Hematopoietic multipotent progenitor cell treated with erythropoietin and hydrocortisone succinate and interleukin-3 and kit ligand, for 4 days (in vitro differentiated cells): ENCODE results near the gene JPH3.
"Not testable (repeated sequence)": the region's sequence is repeated elsewhere in the genome, so short reads cannot be mapped to it uniquely, and the experiment has no call there.

Source experiments
- DNase-seq: peaks from one replicate; pipeline ENCODE4 v3.0.0-alpha.2; 2015

JPH3 gene

DNA sequence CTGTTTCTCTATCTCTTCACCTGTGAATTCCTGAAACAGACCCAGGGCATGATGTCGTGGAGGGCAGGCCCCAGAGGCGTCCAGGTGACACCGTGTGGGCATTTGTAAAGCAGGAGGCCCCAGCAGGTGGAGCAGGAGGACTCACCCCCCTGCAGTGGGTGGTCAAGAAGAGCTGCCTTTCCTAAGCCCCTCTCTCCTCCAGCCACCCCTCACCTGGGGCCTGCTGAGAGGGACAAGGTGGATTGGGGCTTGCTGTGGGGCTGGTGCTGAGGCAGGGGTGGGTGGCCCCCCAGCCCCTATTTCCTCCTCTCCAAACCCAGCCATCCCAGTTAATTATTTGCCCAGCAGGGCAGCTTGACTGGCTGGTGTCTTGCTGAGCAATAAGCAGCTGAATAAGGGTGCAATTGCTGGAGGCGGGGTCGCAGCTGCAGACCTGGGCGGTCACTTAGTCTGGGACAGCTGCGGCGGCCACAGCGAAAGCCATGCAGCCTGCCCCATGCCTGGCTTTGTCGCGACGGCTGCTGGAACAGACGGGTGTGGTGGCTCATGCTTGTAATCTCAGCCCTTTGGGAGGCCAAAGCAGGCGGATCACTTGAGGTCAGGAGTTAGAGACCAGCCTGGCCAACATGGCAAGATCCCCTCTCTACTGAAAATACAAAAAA lies 56.4 kb downstream of the JPH3 start:
- no peak for DNase-seq

- peak; percentile 95 for DNase-seq
Measured at GRCh38 chr16:87661561-87661960, 59.3 kb downstream of the JPH3 start.

GRCh38 chr16:87662254-87663204 lies 60.2 kb downstream of the JPH3 start:
- no peak for DNase-seq

GRCh38 chr16:87664792-87665191 lies 62.5 kb downstream of the JPH3 start:
- DNase-seq, result no peak

GRCh38 chr16:87665193-87665592 lies 62.9 kb downstream of the JPH3 start:
- DNase-seq, result no peak

DNA sequence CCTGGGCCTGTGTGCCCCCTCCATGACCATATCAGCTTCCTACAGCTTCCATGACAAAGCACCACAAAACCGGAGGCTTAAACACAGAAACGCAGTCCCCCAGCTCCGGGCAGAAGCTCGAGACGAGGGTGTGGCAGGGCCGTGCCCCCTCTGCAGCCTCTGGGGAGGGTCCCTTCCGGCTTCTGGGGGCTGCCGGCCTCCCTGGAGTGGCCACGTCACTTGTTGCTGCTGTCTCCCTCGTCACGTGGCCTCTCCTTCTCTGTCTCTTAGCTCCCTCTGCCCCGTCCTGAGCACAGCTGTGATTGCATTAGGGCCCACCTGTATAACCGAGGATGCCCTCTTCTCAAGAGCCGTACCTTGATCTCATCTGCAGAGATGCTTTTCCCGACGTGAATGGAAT lies 64.6 kb downstream of the JPH3 start:
- DNase-seq, result no peak

GRCh38 chr16:87667443-87667842 lies 65.1 kb downstream of the JPH3 start:
- no peak for DNase-seq

GRCh38 chr16:87667946-87668345 lies 65.6 kb downstream of the JPH3 start:
- DNase-seq, result no peak

- DNase-seq, result no peak
Measured at GRCh38 chr16:87669672-87670071, 67.4 kb downstream of the JPH3 start.

DNA sequence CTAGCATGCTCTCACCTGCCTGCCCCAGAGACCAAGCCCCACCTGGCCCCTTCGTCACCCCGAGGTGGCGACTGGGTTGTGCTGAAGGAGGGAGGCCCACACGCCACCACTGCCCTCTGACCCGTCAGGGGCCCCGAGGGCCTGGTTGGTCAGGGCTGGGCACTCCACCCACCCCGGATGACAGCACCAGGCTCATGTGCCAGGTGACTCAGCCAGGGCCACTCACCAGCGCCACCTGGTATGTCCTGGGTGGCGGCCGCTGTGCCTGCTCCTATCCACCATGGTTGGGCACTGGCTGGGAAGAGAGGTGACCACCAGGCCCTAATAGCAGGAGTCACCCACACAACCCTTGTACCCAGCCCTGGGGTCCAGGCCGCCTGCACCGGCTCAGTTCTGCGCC lies 68.9 kb downstream of the JPH3 start:
- DNase-seq, result no peak

GRCh38 chr16:87671715-87672270 lies 69.5 kb downstream of the JPH3 start:
- peak; percentile 18 for DNase-seq

DNA sequence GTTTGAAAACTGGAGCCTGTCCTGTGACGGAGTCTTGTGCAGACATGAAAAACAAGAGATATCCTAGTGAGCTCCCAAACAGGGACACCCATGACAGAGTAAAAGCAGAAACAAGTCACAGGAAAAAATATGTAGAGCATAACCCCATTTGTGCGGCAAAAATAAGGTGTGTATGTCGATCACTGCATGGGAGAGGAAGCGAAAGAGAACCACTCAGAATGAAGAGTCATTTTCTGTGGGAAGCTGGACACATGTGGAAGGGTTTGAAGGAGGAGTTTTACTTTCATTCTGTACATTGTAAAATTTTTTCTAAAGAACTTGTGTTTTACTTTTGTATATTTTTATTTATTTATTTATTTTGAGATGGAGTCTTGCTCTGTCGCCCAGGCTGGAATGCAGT lies 72.1 kb downstream of the JPH3 start:
- DNase-seq, result no peak

DNA sequence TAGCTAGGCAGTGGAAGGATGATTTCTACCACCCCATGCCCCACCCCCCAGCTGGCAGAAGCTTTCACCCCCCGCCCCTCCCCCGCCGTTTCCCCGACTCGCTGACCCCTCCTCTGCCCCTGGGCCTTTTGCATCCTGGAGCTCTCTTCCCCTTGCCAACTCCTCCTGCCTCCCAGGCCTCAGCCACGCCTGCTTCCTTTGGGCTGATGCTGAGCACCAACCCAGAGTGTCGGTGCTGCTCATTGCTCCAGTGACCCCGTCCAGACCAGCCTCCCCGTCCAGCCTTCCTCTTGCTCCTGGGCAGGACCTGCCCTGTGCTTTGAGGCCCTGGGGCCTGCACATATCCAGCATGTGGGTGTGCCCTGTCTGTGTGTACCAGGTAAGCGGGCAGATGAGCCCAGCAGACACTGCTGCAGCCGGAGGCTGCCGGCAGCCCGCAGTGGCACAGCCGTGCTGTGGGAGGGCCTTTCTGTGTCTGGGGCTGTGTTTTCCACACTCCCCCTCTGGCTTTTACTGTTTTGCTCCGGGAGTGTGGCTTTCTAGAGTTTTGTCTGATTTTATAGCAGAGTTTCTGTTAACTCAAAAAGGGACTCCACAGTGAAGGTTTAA lies 72.9 kb downstream of the JPH3 start:
- no peak for DNase-seq

GRCh38 chr16:87677830-87678229 lies 75.5 kb downstream of the JPH3 start:
- no peak for DNase-seq

DNA sequence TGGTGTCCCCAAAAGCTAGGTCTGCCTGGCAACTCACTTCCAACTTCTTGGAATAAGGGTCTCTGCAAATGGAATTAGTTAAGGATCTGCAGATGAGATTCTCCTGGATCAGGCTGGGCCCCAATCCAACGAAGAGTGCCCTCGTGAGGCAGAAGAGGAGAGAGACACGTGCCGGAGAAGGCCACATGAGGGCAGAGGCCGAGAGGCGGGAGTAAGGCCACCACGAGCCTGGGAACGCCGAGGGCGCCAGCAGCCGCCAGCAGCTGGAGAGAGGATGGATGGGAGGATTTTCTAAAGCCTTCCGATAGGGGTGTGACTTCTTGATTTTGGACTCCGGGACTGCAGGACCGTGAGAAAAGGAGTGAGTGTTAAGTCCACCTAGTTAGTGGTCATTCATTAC lies 76.3 kb downstream of the JPH3 start:
- DNase-seq, result no peak

- no peak for DNase-seq
Measured at GRCh38 chr16:87679593-87680271, 77.4 kb downstream of the JPH3 start.

- no peak for DNase-seq
Measured at GRCh38 chr16:87680272-87680644, 78.0 kb downstream of the JPH3 start.

GRCh38 chr16:87681051-87681602 lies 78.8 kb downstream of the JPH3 start:
- not testable (repeated sequence) for DNase-seq

DNA sequence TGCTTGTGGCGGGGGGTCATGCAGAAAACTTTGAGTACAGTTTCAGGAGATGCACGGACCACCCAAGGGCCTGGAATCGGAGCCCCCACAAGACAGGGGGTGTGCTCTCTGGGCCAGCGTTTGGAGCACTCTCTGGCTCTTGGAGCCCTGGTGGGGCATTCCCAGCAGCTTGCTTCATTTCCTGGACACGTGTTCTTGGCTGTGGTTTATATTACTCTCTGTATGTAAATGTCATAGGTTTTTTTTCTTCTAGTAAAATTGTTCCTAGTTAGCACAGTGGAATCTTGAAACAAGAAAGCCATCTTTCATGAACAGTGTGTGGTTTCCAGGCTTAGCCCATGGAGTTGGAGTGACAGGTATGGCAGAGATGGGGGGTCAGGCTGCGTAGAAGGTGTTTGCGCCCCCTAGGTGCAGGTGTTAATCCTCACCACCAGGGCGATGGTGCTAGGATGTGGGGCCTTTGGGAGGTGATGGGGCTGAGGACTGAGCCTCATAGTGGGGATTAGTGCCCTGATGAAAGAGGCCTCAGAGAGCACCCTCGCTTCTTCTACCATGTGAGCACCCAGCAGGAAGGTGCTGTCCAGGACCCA lies 79.8 kb downstream of the JPH3 start:
- DNase-seq, result peak; percentile 24

DNA sequence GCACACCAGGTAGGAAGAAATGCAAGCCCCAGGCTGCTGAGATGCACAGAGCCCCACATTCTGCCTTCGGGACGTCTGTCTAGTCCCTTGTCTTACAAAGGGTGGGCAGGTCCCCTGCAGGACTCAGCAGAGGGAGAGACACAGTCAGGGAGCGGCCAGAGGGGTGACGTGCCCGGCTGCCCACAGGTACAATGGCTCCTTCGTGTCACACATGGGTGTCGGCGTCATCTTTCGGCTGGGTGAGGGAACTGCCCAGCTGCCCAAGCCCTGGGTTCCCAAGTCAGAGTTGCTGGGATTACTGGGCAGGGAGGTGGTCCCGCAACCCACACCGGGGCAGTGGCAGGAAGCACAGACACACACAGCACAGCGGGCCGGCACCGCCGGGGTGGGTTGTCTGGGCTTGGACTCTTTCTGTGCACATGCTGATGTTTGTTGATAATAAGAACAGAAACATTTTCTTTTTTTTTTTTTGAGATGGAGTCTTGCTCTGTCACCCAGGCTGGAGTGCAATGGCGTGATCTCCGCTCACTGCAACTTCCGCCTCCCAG lies 80.6 kb downstream of the JPH3 start:
- no peak for DNase-seq

GRCh38 chr16:87684106-87684677 lies 81.9 kb downstream of the JPH3 start:
- DNase-seq, result no peak
